Neuronal stem cell (in vitro differentiated cells): ENCODE results near the gene MTX2.

Experiments
- DNase-seq: peaks from one replicate; pipeline ENCODE4 v3.0.0-alpha.2; 2013; ENCODE audit warnings: low spot score
- H2AFZ ChIP-seq: one replicate; pipeline ENCODE4 v1.6.1; 2013; ENCODE audit warnings: mild to moderate bottlenecking, low read length, inconsistent platforms
- H2AK5ac ChIP-seq: 2 replicates; pipeline ENCODE4 v1.6.1; 2013; ENCODE audit warnings: low read depth, mild to moderate bottlenecking, inconsistent platforms, low read length, moderate library complexity, mixed read lengths
- H2BK120ac ChIP-seq: 2 replicates; pipeline ENCODE4 v1.6.1; 2013; ENCODE audit warnings: low read depth, mild to moderate bottlenecking, inconsistent platforms, low read length, moderate library complexity, mixed read lengths
- H2BK12ac ChIP-seq: one replicate; pipeline ENCODE4 v1.6.1; 2013; ENCODE audit warnings: low read length, inconsistent platforms
- H2BK15ac ChIP-seq: 2 replicates; pipeline ENCODE4 v1.6.1; 2013; ENCODE audit warnings: mild to moderate bottlenecking, low read length, inconsistent platforms, mixed read lengths
- H2BK5ac ChIP-seq: one replicate; pipeline ENCODE4 v1.6.1; 2013; ENCODE audit warnings: inconsistent platforms, mild to moderate bottlenecking, low read length, moderate library complexity
- H3K14ac ChIP-seq: one replicate; pipeline ENCODE4 v1.6.1; 2013; ENCODE audit warnings: low read length, inconsistent platforms
- H3K18ac ChIP-seq: 2 replicates; pipeline ENCODE4 v1.6.1; 2013; ENCODE audit warnings: low read length, inconsistent platforms
- H3K23ac ChIP-seq: 2 replicates; pipeline ENCODE4 v1.6.1; 2013; ENCODE audit warnings: low read depth, mild to moderate bottlenecking, mixed read lengths, low read length, inconsistent platforms; ENCODE audit not compliant: poor library complexity
- H3K27ac ChIP-seq: replicated peaks from 3 replicates; pipeline ENCODE4 v1.5.1; 2013; ENCODE audit warnings: low read length, inconsistent platforms
- H3K27me3 ChIP-seq, 3 experiments: 2 replicates each; pipeline ENCODE4 v1.6.1; 2013; ENCODE audit warnings: low read length in 3 of 3, mild to moderate bottlenecking in 2 of 3, inconsistent platforms in 1 of 3, low read depth in 1 of 3, mixed read lengths in 1 of 3, moderate library complexity in 1 of 3; ENCODE audit not compliant: control insufficient read depth in 3 of 3, insufficient read depth in 3 of 3
- H3K36me3 ChIP-seq, 2 donors: replicated peaks in 1 of 2; 2 replicates each; pipeline ENCODE4 v1.6.1; 2013; ENCODE audit warnings: low read length in 2 of 2; ENCODE audit not compliant: control insufficient read depth in 2 of 2, insufficient read depth in 2 of 2
- H3K4ac ChIP-seq: 2 replicates; pipeline ENCODE4 v1.6.1; 2013; ENCODE audit warnings: inconsistent platforms, mild to moderate bottlenecking, low read length, moderate library complexity
- H3K4me1 ChIP-seq, 2 donors: 1 replicate in 1 of 2; 2 replicates in 1 of 2; pipeline ENCODE4 v1.6.1; 2013; ENCODE audit warnings: low read length in 2 of 2, low read depth in 1 of 2; ENCODE audit not compliant: control insufficient read depth in 2 of 2, insufficient read depth in 1 of 2
- H3K4me2 ChIP-seq: one replicate; pipeline ENCODE4 v1.6.1; 2013; ENCODE audit warnings: mild to moderate bottlenecking, low read length, inconsistent platforms; ENCODE audit not compliant: insufficient read depth, poor library complexity, severe bottlenecking
- H3K4me3 ChIP-seq, 2 donors: 2 replicates each; pipeline ENCODE4 v1.5.1; 2013; ENCODE audit warnings: low read length in 2 of 2, mild to moderate bottlenecking in 2 of 2, inconsistent platforms in 1 of 2, moderate library complexity in 1 of 2
- H3K79me1 ChIP-seq: one replicate; pipeline ENCODE4 v1.6.1; 2013; ENCODE audit warnings: low read depth, mild to moderate bottlenecking, inconsistent platforms, low read length, moderate library complexity
- H3K9ac ChIP-seq: one replicate; pipeline ENCODE4 v1.6.1; 2013; ENCODE audit warnings: mild to moderate bottlenecking, low read depth, low read length, inconsistent platforms; ENCODE audit not compliant: poor library complexity
- H3K9me3 ChIP-seq, 2 donors: replicated peaks in 1 of 2; 2 replicates each; pipeline versions ENCODE3 to v1.6.1; 2013; ENCODE audit warnings: low read length in 2 of 2, mild to moderate bottlenecking in 2 of 2, inconsistent platforms in 1 of 2, low read depth in 1 of 2, mixed read lengths in 1 of 2, moderate library complexity in 1 of 2; ENCODE audit not compliant: control insufficient read depth in 2 of 2, insufficient read depth in 1 of 2
- H4K8ac ChIP-seq: one replicate; pipeline ENCODE4 v1.6.1; 2013; ENCODE audit warnings: low read depth, mild to moderate bottlenecking, inconsistent platforms, low read length, moderate library complexity
- H4K91ac ChIP-seq: one replicate; pipeline ENCODE4 v1.6.1; 2013; ENCODE audit warnings: low read length, low read depth, mild to moderate bottlenecking, inconsistent platforms; ENCODE audit not compliant: poor library complexity
- WGBS, 2 donors: extraction: QIAGEN DNeasy Blood & Tissue Kit; methylation state at CpG; one replicate each; pipeline ENCODE4 v1.1.7; 2013; ENCODE audit warnings: missing lambda C conversion rate in 2 of 2, mixed read lengths in 1 of 2; ENCODE audit not compliant: insufficient read length in 2 of 2, insufficient replicate concordance in 1 of 2; ENCODE audit errors: extremely low coverage in 2 of 2; 5-methylcytosine and 5-hydroxymethylcytosine counted together

Gene MTX2

GRCh38 chr2:176331646-176332045 is 62.4 kb downstream of the MTX2 start:
- H3K9me3 ChIP-seq: no peaks in the 10 kb centered on the region
- no peak overlapping the region for H2AFZ ChIP-seq
- no CpG with 5 or more reads among the region's 1 CpG for WGBS, 2 donors
- H3K4ac ChIP-seq: no peak overlapping the region
- no peak overlapping the region for H3K23ac ChIP-seq
- H4K8ac ChIP-seq: no peak overlapping the region
- no peak overlapping the region for H3K9ac ChIP-seq
- no peaks in the 10 kb centered on the region for H3K27me3 ChIP-seq
- H3K27ac ChIP-seq: no peak overlapping the region
- peaks cover 2% of the 10 kb centered on the region for H3K79me1 ChIP-seq
- H2BK15ac ChIP-seq: no peak overlapping the region
- H3K4me2 ChIP-seq: no peak overlapping the region
- H2BK12ac ChIP-seq: no peak overlapping the region
- no peak overlapping the region for H2BK5ac ChIP-seq
- H2BK120ac ChIP-seq: no peak overlapping the region
- no peaks in the 10 kb centered on the region for H3K4me1 ChIP-seq
- no peak overlapping the region for H3K18ac ChIP-seq
- H2AK5ac ChIP-seq: no peak overlapping the region
- no peak overlapping the region for H4K91ac ChIP-seq
- DNase-seq: no peak
- no peak overlapping the region for H3K4me3 ChIP-seq
- H3K36me3 ChIP-seq: peaks cover 0 to 56% of the 10 kb centered on the region in 2 donors
- H3K14ac ChIP-seq: no peak overlapping the region

GRCh38 chr2:176334729-176335128 is 65.5 kb downstream of the MTX2 start:
- H4K91ac ChIP-seq: no peak overlapping the region
- H3K4me1 ChIP-seq: no peaks in the 10 kb centered on the region
- no peaks in the 10 kb centered on the region for H3K9me3 ChIP-seq
- H3K18ac ChIP-seq: no peak overlapping the region
- H3K14ac ChIP-seq: no peak overlapping the region
- H3K4me3 ChIP-seq: no peak overlapping the region
- DNase-seq: no peak
- no peak overlapping the region for H4K8ac ChIP-seq
- WGBS, 2 donors: no CpG with 5 or more reads among the region's 1 CpG
- no peak overlapping the region for H2BK5ac ChIP-seq
- no peak overlapping the region for H3K4ac ChIP-seq
- no peak overlapping the region for H3K9ac ChIP-seq
- peaks cover 2% of the 10 kb centered on the region for H3K79me1 ChIP-seq
- H3K4me2 ChIP-seq: no peak overlapping the region
- no peaks in the 10 kb centered on the region for H3K27me3 ChIP-seq
- no peak overlapping the region for H2AK5ac ChIP-seq
- peaks cover 2 to 69% of the 10 kb centered on the region in 2 donors for H3K36me3 ChIP-seq
- H2BK12ac ChIP-seq: no peak overlapping the region
- H2BK120ac ChIP-seq: no peak overlapping the region
- H2AFZ ChIP-seq: no peak overlapping the region
- H2BK15ac ChIP-seq: no peak overlapping the region
- no peak overlapping the region for H3K23ac ChIP-seq
- H3K27ac ChIP-seq: no peak overlapping the region

GRCh38 chr2:176338395-176338794 is 69.2 kb downstream of the MTX2 start:
- H3K36me3 ChIP-seq: peaks cover 2 to 48% of the 10 kb centered on the region in 2 donors
- WGBS, 2 donors: no CpG with 5 or more reads among the region's 3 CpGs
- no peak overlapping the region for H3K4me2 ChIP-seq
- H2AK5ac ChIP-seq: no peak overlapping the region
- H2AFZ ChIP-seq: no peak overlapping the region
- no peaks in the 10 kb centered on the region for H3K4me1 ChIP-seq
- no peak overlapping the region for H3K14ac ChIP-seq
- no peak overlapping the region for H3K18ac ChIP-seq
- H2BK5ac ChIP-seq: no peak overlapping the region
- H2BK120ac ChIP-seq: no peak overlapping the region
- no peak for DNase-seq
- H3K4ac ChIP-seq: no peak overlapping the region
- no peak overlapping the region for H4K91ac ChIP-seq
- H3K79me1 ChIP-seq: peaks cover 2% of the 10 kb centered on the region
- H3K27me3 ChIP-seq: no peaks in the 10 kb centered on the region
- no peak overlapping the region for H3K9ac ChIP-seq
- peaks cover 0 to 13% of the 10 kb centered on the region in 2 donors for H3K9me3 ChIP-seq
- no peak overlapping the region for H4K8ac ChIP-seq
- H2BK15ac ChIP-seq: no peak overlapping the region
- no peak overlapping the region for H3K4me3 ChIP-seq
- no peak overlapping the region for H2BK12ac ChIP-seq
- H3K27ac ChIP-seq: no peak overlapping the region
- H3K23ac ChIP-seq: no peak overlapping the region

- Histone ChIP-seq H2AK5ac (no peak overlapping the region), H3K14ac (no peak overlapping the region)
- WGBS, 2 donors: no CpG with 5 or more reads among the region's 1 CpG
These were observed 70.0 kb downstream of the MTX2 start for GRCh38 chr2:176339208-176339607.

More at GRCh38 chr2:176339208-176339607, 70.0 kb downstream of the MTX2 start:
- no peaks in the 10 kb centered on the region for H3K4me1 ChIP-seq
- no peak overlapping the region for H4K91ac ChIP-seq
- H3K23ac ChIP-seq: no peak overlapping the region
- H3K9me3 ChIP-seq: peaks cover 0 to 13% of the 10 kb centered on the region in 2 donors
- no peaks in the 10 kb centered on the region for H3K79me1 ChIP-seq
- no peak overlapping the region for H4K8ac ChIP-seq
- no peak overlapping the region for H3K18ac ChIP-seq
- H2BK12ac ChIP-seq: no peak overlapping the region
- H3K9ac ChIP-seq: no peak overlapping the region
- peaks cover 2 to 45% of the 10 kb centered on the region in 2 donors for H3K36me3 ChIP-seq
- no peak for DNase-seq
- H3K4me3 ChIP-seq: no peak overlapping the region
- H3K27ac ChIP-seq: no peak overlapping the region
- H2BK15ac ChIP-seq: no peak overlapping the region
- H2BK120ac ChIP-seq: no peak overlapping the region
- no peak overlapping the region for H3K4ac ChIP-seq
- H3K27me3 ChIP-seq: no peaks in the 10 kb centered on the region
- H2AFZ ChIP-seq: no peak overlapping the region
- H3K4me2 ChIP-seq: no peak overlapping the region
- H2BK5ac ChIP-seq: no peak overlapping the region
